GM12878 (cell line): Measurements from ENCODE around the gene ATP5F1B. TPM values are rescaled to one million over a fixed set of nuclear protein-coding genes. Genes with fewer than 3 reads are reported as not detected.

Experiments
- MAX ChIP-seq: IDR thresholded peaks from 2 replicates; pipeline ENCODE4 v1.6.1; 2012; ENCODE audit warnings: low read depth, low read length, improper control_type of control experiment
- polyA plus RNA-seq, 11 experiments: library from polyadenylated mRNA; depleted of rRNA in 4 of 11; unstranded in 6 of 11; stranded (reverse) in 5 of 11; fragments of >200 nt; fragmentation: Nextera tagmentation in 4 of 11; fragmentation: Illumina TruSeq in 1 of 11; extraction: Ambion mirVana in 4 of 11; extraction: Trizol in 1 of 11; gene quantifications; 1 replicate in 1 of 11; 2 replicates in 10 of 11; pipeline versions ENCODE4 v1.2.1 to v1.2.3, GENCODE V29; 2011 to 2016; ENCODE audit warnings: inconsistent platforms in 2 of 11, missing spikeins in 2 of 11, low read depth in 1 of 11
- total RNA-seq, 4 experiments: library from RNA; depleted of rRNA in 3 of 4; stranded (reverse); fragments of >200 nt in 3 of 4; fragmentation: Illumina TruSeq in 1 of 4; extraction: Trizol in 1 of 4; gene quantifications; 2 replicates each; pipeline versions ENCODE4 v1.2.1 to v1.2.3, GENCODE V29; 2013 to 2021
- TF ChIP-seq, protein P1 (sequence below): fragments of 450-650 bp; IDR thresholded peaks from 2 replicates; pipeline ENCODE4 v1.6.1; 2017; ENCODE audit warnings: mild to moderate bottlenecking, low read depth, inconsistent platforms; ENCODE audit not compliant: poor library complexity, severe bottlenecking
- TF ChIP-seq, protein P2 (sequence below): fragments of 450-650 bp; IDR thresholded peaks from 2 replicates; pipeline ENCODE4 v1.6.1; 2016; ENCODE audit warnings: mild to moderate bottlenecking

ATP5F1B gene
- total and polyA plus RNA-seq, 10 of the 15 experiments (the other 5 are each of a cell fraction or from before 2014, with no cell fraction given): 671 to 1,908 (median 1,031) TPM

GRCh38 chr12:56636675-56637540 lies 8.9 kb downstream of the ATP5F1B start (continued):
- TF ChIP-seq, protein P1, sequence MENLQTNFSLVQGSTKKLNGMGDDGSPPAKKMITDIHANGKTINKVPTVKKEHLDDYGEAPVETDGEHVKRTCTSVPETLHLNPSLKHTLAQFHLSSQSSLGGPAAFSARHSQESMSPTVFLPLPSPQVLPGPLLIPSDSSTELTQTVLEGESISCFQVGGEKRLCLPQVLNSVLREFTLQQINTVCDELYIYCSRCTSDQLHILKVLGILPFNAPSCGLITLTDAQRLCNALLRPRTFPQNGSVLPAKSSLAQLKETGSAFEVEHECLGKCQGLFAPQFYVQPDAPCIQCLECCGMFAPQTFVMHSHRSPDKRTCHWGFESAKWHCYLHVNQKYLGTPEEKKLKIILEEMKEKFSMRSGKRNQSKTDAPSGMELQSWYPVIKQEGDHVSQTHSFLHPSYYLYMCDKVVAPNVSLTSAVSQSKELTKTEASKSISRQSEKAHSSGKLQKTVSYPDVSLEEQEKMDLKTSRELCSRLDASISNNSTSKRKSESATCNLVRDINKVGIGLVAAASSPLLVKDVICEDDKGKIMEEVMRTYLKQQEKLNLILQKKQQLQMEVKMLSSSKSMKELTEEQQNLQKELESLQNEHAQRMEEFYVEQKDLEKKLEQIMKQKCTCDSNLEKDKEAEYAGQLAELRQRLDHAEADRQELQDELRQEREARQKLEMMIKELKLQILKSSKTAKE: peak; percentile 93
- TF ChIP-seq MAX: no peak
- TF ChIP-seq, protein P2, sequence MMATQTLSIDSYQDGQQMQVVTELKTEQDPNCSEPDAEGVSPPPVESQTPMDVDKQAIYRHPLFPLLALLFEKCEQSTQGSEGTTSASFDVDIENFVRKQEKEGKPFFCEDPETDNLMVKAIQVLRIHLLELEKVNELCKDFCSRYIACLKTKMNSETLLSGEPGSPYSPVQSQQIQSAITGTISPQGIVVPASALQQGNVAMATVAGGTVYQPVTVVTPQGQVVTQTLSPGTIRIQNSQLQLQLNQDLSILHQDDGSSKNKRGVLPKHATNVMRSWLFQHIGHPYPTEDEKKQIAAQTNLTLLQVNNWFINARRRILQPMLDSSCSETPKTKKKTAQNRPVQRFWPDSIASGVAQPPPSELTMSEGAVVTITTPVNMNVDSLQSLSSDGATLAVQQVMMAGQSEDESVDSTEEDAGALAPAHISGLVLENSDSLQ: peak; percentile 90
